Gastroesophageal sphincter (tissue), 3 donors: Measurements from ENCODE around the gene ERC1.

ENCODE experiments used
- CTCF ChIP-seq, 4 experiments: fragments of 200-600 bp in 2 of 4; fragments of 450-650 bp in 2 of 4; sonication (generic) in 1 of 4; IDR thresholded peaks; one replicate each; pipeline ENCODE4 v1.5.1; 2017 to 2019; ENCODE audit warnings: antibody characterized with exemption in 4 of 4, mild to moderate bottlenecking in 2 of 4, moderate library complexity in 2 of 4
- POLR2A ChIP-seq, 2 donors: fragments of 450-650 bp; IDR thresholded peaks; one replicate each; pipeline ENCODE4 v1.6.1; 2017; ENCODE audit warnings: antibody characterized with exemption in 2 of 2, mild to moderate bottlenecking in 2 of 2, moderate library complexity in 1 of 2

GRCh38 chr12:1199700-1200099 is 208.7 kb downstream of the ERC1 start:
- TF ChIP-seq CTCF (IDR thresholded peaks at IDR 0.05) (no peak), POLR2A (IDR thresholded peaks at IDR 0.05) (no peak)
